Measurements from ENCODE around the gene SLC35B1.

The SLC35B1 gene, protein sequence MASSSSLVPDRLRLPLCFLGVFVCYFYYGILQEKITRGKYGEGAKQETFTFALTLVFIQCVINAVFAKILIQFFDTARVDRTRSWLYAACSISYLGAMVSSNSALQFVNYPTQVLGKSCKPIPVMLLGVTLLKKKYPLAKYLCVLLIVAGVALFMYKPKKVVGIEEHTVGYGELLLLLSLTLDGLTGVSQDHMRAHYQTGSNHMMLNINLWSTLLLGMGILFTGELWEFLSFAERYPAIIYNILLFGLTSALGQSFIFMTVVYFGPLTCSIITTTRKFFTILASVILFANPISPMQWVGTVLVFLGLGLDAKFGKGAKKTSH

DNA sequence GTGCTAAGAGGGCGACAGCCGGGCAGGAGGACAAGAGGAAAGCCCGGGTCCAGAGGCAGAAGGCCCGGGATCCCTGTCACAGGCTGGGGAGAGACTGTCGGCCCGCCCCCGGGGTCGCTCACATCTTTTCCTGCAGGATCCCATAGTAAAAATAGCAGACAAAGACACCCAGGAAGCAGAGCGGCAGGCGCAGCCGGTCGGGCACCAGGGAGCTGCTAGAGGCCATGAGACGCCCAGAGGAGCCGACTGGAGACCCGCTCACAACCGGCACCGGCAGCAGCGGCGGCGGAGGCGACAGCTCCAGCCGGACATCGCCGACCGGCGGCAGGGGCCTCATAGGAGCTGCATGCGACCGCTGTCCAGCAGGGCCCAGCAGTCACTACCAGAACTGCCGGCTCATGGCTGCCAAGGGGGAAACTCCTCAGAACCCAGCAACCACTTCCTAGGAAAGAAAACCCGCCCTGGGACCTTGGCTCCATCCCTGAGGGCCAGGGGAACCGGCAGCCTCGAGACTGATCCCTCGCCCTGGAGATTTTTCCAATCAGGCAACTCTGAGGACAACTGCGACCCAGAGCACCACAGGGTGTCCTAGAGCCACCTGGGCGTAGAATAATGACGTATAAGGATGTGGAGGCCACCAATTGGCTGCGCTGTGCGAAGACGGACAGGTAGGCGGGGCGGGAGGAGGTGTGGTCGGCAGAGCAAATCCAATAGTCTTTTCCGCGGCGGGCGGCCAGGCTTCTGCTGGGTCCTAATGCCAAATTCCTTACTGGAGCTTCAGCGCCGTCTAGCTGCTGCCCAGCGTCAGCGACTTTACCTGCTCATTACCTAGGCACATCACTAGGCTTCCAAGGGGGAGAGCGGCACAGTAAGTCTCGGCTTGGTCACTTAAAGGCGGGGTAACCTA lies at the start of gene SLC35B1:
TSS of gene SLC35B1 (minus strand) at position 357 of the 907 bp plus-strand sequence. CDS start at position 226, 131 bp downstream.
- DNase-seq = peak; percentile 89

DNA sequence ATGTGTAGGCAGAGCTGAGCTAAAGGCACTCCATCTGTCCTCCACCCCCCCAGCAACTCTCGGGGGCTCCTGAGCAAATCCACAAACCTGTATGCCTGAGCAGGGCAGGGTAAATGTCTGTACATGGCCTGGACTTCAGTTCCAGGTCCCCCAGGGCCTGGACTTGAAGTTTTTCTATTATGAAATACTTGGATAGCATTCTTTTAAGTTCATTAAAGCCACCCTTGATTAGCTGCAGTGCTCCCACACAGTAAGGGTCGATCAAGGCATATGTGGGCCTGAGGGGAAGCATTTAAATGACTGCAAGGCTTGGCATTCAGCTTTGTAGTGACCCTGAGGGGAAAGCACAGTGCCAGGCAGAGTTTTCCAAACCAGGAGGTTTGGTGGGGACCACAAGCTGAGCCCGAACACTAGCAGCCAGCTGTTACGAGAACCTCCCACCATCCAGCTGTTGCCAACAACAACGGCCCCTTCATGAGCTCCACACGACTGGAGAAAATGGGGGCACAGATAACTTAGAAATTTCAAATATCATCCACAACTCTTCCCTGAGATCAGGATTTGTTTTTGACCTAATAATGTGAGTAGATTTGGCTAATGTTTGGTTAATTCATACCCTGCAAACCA lies 49.5 kb upstream of the SLC35B1 start:
- no peak for DNase-seq

DNA sequence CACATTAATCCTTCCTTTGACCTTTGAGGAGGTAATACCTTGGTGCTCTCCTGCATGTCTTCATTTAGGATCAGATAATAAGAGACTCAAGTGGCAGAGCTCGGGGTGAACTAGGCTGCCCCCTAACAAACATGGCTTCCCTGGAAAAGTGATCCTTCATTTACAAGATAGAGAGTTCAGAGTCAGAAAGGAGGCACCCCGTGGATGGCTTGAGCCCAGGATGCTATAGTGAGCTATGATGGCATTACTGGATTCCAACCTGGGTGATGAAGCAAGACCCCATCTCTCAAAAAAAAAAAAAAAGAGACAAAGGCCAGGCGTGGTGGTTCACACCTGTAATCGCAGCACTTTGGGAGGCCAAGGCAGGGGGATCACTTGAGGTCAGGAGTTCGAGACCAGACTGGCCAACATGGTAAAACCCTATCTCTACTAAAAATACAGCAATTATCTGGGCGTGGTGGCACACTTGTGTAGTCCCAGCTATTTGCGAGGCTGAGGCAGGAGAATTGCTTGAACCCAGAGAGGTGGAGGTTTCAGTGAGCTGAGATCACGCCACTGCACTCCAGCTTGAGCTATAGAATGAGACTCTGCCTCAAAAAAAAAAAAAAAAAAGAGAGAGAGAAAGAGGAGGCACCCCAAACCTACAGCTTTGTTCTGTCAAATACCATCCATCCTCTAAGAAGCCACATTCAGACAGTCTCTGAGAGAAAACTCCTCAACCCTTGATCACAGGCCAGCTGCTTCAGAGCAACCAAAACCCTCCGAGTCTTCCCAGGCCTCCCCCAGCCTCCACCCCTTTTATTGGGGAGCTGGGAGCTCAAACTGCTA lies 48.8 kb upstream of the SLC35B1 start:
- no peak for DNase-seq

DNA sequence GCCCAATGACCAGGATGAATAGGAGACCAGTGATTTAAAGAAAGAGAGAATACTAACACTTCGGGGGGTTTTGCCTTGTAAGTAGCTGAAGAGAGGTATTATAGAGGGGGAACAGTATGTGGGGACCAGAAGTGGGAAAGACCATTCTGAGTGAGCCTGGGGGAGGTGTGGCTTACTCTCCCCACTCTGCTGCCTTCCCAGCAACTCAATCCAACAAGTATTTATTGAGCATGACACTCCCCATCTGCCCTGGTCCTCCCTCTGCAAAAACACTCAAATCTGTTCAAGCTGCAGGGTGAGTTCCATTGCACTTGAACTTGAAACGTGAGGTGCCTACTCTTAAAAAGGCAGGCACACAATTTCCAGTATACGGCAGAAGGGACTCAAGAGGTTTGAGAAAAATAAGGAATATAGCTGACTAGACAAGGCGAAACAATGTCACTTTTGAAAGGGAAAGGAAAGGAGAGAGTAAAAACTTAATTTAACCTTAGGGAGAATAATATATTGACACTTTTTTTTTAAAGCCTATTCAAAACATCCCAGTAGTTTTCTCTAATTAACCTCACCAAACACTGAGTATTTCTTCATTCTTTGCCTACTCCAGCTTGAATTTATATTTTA lies 48.0 kb upstream of the SLC35B1 start:
- no peak for DNase-seq

DNA sequence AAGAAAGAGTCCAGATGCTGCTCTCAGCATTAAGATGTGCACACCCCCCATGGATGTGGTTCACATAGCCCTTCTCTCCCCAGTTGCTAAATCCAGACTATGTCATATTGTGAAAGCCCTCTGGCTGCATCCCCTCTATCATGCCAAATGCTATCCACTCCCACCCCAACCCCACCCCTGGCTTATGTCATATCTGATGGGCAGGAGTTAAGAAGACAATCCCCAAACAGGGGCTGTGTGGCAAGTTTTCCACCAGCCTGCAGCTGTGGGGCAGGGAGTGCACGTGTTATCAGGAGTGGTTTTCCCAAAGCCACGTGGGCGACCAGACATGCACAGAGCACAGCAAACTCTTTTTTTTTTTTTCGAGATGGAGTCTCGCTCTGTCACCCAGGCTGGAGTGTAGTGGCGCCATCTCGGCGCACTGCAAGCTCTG lies 46.2 kb upstream of the SLC35B1 start:
- no peak for DNase-seq

DNA sequence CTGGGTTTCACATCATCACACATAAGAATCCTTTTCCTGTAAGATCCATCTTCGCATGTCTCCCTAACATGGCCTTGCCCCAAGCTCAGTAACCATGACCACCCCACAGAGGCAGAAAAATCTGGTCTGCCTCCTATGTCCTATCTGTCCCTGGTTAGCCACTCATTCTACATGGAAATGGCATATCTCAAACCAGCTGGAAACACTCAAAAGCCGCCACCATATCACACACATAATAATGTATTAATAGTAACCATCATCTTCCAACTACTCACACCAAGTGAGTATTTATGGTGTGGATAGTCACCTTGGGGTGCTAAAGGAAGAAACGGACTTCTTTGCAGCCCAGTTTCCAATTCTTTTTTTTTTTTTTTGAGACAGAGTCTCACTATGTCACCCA lies 44.7 kb upstream of the SLC35B1 start:
- DNase-seq = no peak

DNA sequence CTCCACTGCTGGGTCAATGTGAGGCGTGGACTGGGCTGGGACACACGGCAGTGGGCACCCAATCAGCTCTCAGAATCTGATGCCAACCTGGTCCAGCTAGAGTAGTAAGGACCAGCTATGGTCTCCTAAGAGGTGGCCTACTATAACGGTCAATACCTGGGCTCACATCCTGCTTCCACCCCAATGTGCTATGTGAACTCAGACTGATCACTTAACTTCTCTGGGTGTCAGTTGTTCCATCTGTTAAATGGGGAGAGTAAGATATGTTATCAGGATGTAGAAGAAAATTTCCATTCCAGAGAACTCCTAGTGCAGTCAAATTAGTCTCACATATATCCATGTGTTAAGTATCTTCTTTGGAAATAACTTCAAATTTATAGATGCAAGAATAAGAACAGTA lies 42.0 kb upstream of the SLC35B1 start:
- no peak for DNase-seq

DNA sequence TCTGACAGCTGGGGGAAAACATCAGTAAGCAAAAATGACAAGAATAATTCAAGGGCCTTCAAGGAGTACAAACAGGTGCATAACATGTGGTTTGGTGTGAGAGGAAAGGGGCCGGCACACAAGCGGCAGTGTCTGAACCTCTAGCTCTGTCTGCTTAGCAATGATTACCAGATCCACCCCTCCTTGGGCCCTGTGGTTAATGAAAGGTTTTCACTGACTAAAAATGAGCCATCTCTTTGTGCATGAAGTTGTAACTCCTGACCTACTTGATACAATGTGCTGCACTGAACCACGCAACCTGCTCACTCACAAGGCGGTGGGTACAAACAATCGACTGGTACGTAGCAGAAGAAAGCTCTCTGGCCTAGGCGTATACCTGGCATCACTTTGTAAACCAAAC lies 41.0 kb upstream of the SLC35B1 start:
- DNase-seq = no peak

DNA sequence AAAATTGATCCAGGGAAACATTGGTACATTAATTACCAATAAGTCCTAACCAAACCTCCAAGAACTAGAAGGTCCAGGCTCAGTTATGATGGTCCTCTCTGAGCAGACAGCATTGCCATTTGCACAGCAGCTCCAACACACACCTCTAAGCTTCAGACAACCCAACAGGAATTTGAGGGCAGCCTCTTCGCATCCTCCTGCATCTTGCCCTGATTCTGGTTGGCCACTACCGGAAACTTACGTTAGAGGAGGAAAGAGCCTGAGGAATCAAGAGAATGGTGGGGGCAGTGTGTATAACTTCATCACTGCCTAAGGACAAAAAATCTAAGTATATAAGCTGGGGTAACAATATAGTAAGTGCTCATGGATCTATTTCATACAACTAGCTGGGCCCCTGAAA lies 40.5 kb upstream of the SLC35B1 start:
- DNase-seq = no peak

DNA sequence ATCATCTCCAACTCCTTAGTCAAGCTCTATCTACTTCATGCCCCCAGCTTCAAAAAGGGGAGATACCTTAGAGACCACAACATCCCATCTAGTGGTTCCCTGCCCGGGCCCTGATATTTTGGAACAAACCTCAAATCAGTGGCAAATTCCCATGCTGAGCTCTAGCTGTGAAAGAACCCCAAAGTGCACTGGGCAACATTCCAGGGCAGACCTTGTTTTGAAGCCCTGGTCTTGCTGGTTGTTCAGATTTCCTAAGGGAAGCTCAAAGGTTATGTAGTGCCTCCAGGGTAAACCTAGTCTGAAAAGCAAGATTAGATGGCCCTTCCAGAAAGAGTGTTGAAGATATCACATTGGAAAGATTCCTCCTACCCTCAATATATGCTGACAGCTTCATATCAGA lies 39.9 kb upstream of the SLC35B1 start:
- no peak for DNase-seq

DNA sequence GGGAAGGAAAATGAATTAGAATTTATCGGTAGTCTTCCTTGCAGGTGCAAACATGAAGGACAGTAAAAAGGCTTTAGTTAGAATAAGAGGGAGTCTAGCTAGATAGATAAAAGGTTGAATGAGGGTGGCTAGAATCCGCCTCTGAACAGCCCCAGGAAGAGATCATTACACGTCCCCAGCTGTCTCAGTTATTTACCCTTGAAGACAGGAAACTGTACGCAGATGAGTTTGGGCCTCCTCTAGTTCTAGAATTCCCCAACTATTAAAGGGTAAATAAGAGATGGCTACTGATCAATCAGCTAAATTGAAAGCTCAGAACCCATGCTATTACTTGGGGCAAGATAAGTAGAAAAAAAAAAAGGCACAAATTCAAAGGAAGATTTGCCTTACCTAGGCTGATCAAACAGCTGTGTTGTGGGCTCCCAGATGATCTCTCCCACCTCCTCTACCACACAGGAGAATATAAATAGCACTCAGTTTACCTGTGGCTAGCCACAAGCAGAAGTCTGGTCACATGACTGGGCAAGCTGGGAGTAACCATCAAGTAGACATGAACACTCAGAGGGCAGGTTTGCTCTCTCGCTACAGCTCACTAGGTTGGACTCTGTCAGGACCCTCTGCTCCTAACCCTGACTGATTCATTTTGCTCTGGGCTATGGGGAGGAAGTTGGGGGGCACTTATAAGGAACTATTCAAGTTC lies 39.2 kb upstream of the SLC35B1 start:
- no peak for DNase-seq

DNA sequence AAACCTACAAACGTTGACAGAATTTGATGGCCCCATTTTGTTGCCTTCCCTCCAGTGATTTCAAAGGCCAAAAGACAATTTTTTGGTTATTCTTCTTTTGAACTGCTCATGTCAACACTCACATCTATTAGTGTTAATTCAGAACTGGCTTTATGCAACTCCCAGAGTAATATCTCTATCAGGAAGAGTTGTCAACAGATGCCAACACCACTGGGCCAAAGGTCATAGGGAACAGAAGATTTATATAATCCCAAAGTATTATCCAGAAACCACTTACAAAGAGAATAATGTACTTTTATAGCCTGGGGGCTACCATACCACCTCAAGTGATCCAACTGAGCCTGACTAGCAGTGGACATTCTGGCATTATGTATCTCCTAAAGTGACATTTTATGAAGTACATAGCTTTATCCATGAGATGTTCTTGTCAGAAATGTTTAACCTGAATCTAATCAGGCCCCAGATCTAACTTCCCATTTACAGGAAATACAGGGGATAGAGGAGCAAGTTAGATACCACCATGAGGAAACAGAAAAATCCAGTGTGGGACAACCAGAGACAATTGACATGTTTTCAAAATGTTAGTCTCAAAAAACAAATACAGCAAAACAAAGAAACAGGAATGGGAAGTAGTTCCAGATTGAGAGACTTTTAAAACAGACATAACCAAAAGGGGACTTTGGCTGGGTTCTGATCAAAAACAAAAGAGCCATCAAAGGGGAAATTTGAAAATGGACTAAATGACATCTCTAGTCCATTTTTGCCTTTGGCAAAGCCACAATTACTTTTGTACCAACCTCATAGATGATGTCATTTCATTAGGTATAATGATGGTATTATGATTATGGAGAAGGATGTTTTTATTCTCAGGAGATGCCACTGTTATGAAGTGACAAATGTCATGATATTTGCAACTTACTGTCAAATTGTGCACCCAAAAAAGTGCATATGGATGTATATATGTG lies 37.7 kb upstream of the SLC35B1 start:
- DNase-seq = no peak

DNA sequence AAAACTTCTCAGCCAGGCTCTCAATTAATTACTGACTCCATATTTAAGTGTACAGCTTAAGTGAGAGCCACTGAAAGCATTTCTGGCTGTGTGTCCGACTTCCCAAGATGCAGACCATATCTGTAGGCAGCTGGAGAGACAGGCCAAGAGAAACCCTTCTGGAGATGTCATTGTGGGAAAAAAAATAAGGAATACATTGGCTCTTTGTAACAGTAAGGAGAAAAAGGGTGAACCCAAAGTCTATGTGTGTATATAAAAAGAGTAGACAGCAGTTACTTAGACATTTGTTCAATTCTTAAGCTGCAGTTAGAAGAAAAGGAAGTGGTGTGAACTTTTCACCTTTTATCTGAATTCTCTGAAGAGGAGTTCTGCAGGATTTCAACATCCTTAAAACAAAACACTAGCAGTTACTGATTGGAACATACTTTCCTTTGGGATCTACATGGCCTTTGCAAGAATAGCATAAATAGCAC lies 34.4 kb upstream of the SLC35B1 start:
- DNase-seq = no peak

DNA sequence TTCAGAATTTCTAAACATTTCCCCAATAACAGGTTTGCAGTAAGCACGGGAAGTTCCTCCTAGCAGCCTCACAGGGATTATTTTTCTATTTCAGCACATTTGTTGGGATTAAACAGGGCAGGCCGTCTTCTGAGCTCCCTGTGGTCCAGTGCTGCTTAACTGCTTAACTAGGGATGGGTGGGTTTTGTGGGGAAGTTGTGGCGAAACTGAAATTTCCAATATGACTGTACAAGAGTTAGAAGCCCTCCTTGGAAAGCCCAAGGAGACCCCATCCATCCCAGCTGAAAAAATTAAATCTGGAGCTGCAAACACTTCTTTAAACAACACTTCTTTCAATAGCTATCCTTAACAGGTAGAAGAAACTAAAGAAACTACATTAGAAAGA lies 33.9 kb upstream of the SLC35B1 start:
- DNase-seq = no peak

DNA sequence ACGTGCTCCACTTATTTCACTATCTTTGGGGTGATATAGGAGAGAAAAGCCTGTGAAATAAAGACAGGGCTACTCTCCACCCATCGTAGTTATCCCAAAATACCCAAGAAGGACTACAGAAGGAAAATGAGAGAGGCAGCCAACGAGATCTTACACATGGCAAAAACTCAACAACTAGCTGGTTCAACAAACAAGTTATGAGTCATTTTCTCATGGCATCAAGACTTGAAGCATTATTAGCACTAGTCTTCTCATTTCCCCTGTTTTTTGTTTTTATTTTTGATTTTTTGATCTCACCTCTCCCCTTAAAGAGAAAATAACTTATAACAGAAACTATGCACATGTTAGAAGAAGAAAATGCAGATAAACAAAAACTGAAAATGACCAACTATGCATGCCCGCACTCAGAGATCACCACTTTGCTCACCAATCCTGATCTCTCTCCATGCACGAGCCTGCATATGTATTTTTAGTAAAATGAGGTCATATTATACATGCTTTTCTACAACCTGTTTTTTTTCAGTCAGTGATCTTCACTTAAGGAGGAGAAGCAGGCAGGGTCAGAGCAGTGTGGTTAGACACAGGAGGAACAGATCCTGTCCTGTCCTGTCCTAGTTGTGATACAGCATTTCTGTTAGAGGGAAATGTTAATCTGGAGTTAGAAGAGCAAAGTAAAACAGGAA lies 33.4 kb upstream of the SLC35B1 start:
- DNase-seq = no peak

DNA sequence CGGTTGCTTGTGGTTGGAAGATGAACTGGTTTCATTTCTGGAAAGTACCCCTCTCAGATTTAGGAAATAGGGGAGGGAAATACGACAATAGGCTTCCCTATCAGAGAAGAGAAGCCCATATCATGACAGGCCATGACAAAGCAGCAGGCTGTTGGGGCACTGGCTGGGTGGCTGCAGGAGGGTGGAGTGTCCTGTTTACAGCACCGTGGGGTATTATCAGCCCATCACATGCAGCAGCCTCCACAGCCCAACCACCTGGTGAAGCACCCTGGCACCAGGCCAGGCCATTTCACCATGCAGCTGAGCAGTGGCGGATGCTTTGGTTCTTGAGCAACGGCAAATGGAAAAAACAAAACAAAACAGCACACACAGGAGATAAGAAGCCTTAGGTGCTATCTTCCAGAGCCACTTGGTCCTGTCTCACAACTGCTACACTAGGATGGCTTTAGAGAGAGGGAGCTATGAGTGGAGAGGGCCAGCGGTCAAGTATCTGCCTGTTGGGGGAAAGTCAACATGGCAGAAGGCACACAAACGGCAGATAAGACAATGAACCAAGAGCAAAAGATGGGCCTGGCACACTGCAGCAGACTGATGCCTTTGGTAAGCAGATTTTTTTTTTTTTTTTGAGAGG lies 32.0 kb upstream of the SLC35B1 start:
- DNase-seq = no peak

DNA sequence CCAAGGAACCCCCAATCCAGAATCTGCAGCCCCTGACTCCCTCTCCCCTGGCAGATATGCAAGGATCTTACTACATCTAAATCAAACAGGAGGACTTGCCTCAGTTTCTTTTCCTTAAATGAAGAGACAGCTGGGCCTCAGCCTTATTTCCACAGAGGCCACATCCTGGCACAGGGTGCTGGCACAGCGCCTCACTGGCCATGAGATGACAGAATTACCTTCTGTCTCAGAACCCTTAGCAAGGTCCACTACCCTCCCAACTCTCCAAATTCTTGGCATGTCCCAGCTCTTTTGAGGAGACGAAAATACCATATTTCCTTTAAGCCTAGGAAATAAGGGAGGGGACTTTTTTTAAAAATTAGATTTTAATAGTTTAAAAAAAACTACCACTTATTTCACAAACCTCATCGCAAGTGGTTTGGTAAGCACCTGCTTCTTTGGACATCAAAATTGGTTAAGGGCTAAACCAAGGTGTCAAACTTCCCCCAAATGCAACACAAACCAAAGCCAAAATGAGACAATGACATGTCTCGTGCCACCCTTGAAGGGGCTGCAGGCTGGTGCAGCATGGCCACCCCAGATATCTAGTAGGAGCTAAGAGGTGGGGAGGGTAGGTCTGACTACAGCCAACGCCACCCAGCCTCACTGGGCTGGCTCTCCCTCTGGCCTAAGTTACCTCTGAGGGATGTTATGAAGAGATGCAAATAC lies 30.8 kb upstream of the SLC35B1 start:
- DNase-seq = no peak
